ENCODE measurements around the gene SH3RF1.

SH3RF1 gene

DNA sequence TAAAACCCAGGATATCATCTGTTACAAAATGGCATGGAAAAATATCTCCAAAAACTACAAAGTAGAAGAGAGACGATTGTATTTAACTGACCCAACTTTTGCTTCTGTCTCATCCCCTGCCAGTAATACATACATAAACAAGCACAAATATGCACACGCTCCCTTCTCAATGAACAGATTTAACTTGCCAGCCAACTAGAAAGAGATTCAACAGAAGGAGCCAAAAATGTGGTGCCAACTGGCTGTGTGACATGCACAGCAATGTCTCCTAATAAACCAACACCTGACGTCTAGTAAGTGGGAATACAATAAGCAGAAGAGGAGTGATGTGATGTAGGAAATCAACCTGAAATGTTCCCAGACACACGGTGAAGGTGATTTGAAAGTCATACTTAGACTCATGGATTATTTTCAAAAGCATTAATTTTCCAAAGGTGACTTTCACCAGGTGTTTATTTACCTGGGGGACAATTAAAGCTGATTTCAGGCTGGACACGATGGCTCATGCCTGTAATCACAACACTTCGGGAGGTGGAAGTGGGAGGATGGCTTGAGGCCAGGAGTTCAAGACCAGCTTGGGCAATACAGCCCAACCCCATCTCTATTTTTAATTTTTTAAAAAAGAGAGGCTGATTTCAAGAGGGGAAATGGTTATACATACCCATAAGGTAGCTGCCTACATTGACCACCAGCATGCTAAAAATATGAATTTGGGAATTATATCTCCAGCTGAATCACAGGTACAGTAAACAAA, 33.7 kb downstream of the SH3RF1 start:
- TF ChIP-seq, protein P1, sequence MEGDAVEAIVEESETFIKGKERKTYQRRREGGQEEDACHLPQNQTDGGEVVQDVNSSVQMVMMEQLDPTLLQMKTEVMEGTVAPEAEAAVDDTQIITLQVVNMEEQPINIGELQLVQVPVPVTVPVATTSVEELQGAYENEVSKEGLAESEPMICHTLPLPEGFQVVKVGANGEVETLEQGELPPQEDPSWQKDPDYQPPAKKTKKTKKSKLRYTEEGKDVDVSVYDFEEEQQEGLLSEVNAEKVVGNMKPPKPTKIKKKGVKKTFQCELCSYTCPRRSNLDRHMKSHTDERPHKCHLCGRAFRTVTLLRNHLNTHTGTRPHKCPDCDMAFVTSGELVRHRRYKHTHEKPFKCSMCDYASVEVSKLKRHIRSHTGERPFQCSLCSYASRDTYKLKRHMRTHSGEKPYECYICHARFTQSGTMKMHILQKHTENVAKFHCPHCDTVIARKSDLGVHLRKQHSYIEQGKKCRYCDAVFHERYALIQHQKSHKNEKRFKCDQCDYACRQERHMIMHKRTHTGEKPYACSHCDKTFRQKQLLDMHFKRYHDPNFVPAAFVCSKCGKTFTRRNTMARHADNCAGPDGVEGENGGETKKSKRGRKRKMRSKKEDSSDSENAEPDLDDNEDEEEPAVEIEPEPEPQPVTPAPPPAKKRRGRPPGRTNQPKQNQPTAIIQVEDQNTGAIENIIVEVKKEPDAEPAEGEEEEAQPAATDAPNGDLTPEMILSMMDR (IDR thresholded peaks at IDR 0.05; ENCODE audit: low read length, missing control alignments): no peak
- no peak overlapping the region for H3K4me3 ChIP-seq (replicated peaks; ENCODE audit: low read depth, low read length)
- peak; percentile 33 for DNase-seq (ENCODE audit: low read depth)

DNA sequence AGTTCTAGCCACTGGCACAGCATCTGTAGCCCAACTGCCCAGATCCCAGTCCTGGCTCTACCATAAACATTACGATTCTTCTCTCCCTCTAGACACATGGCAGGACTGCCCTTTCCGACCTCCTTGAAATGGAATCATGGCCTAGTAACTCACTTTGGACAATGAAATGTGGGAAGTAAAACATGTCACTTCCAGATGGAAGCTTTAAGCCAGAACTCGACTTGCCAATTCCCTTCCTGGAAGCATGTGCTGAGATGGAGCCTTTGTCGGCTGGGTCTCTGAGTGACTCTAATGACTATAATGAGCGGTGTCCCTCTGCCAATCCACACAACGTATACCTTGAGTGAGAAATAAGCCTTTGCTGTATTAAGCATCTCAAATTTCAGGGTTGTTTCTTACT, 34.7 kb downstream of the SH3RF1 start:
- TF ChIP-seq, protein P1 (IDR thresholded peaks at IDR 0.05; ENCODE audit: low read length, missing control alignments): no peak
- DNase-seq (ENCODE audit: low read depth): no peak

DNA sequence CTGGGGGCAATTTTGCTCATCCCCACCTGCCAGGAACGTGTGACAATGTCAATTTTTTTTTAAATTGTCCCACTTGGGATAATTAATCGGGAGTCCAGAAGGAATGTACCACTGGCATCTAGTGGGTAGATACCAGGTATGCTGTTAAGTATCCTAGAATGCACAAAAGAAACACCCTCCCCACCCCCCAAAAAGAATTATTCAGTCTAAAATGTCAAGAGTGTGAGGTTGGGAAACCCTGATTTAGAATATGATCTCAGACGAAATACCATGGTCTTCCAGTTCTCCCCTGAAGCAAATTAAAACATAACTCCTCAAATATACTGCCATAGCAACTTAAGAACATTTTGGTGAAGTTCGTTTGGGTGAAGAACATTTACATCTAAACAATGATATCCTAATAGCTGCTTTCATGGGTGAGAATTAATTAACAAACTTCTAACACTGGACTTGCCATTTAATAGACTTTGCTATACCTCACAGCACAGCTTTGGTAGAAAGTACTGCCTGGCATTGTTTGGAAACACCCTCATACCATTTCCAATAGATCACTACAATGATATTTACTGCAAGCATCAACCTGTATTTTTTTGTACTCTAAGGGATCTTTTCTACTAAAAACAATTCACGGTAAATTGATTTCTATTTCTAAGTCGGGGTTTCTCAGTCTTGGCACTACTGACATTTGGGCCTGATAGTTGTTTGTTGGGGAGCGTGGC, 36.5 kb downstream of the SH3RF1 start:
- H3K4me3 ChIP-seq (replicated peaks; ENCODE audit: low read depth, low read length): no peak overlapping the region

More for the DNA sequence above, 34.7 kb downstream of the SH3RF1 start:
- no peak overlapping the region for H3K4me3 ChIP-seq (replicated peaks; ENCODE audit: low read depth, low read length)

DNA sequence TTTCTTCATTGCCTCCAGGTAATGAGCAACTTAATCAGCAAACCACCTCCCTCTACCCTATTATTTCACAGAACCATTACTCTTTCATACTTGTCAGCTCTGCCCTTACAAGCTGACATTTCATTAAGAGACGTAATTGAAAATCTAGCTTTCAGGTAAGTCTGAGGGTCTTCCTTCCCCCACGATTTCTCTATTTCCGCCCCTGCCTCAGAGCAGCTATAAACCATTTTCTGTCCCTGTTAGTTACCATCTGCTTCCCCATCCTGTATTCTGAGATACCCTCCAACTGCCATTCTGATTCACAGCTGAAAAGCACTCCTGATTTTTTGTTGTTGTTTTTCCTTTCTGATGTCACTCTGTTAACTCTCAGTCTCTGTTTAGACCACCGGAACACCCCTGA, 37.1 kb downstream of the SH3RF1 start:
- H3K4me3 ChIP-seq (replicated peaks; ENCODE audit: low read depth, low read length): no peak overlapping the region
- DNase-seq (ENCODE audit: low read depth): no peak

More for the DNA sequence above, 36.5 kb downstream of the SH3RF1 start:
- DNase-seq (ENCODE audit: low read depth): no peak
- TF ChIP-seq, protein P1 (IDR thresholded peaks at IDR 0.05; ENCODE audit: low read length, missing control alignments): no peak

DNA sequence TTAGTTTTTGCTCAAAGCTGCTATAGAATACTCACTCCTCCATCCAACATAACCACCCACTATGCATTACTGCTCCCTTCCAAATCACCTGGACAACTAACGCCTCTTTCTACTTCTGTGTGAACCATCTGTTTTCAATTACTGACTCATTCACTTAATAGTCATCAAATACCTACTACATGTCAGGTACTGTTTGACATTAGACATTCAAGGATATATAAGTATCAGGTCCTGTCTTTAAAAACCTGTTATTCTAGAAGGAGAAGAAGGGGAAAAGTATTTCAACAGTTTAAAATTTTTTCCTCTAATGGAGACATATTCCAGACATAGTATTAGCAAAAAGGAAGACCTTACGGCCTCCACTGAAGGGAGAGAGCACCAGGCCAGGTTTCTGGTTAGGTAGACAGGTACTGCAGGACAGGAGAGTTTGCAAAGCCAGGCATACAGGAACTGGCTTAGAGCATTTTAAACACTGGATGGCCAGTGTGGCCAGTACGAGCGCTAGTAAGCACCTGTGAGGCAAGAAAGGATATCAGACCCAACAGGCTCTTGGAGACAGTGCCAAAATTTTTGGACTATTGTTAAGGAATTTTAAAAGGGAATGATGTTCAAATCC, 39.0 kb downstream of the SH3RF1 start:
- TF ChIP-seq, protein P1 (IDR thresholded peaks at IDR 0.05; ENCODE audit: low read length, missing control alignments): no peak

More for the DNA sequence above, 37.1 kb downstream of the SH3RF1 start:
- TF ChIP-seq, protein P1 (IDR thresholded peaks at IDR 0.05; ENCODE audit: low read length, missing control alignments): no peak

DNA sequence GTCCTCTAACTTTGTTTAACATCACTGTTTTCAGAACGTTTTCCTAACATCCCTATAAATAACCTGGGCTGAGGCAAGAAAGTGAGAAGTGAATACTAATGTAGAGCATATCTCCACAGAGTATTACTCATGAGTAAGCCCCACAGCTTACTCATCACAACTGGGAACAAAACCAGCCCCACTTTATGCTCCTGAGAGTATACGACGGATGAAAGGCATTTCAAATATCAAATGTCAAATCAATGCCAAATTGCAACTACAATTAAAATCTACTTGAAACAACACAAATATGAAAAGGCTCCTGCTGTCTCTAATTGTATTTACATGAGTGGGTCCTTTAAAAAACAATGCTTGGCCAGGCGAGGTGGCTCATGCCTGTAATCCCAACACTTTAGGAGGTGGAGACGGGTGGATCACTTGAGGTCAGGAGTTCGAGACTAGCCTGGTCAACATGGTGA, 41.2 kb downstream of the SH3RF1 start:
- TF ChIP-seq, protein P1 (IDR thresholded peaks at IDR 0.05; ENCODE audit: low read length, missing control alignments): no peak
- DNase-seq (ENCODE audit: low read depth): peak; percentile 92
- no peak overlapping the region for H3K4me3 ChIP-seq (replicated peaks; ENCODE audit: low read depth, low read length)

More for the DNA sequence above, 39.0 kb downstream of the SH3RF1 start:
- no peak for DNase-seq (ENCODE audit: low read depth)
- no peak overlapping the region for H3K4me3 ChIP-seq (replicated peaks; ENCODE audit: low read depth, low read length)

Data from fibroblast of pulmonary artery (primary cell).